ENCODE data around the gene ZBTB32.

ZBTB32 gene

GRCh38 chr19:35736913-35737886 lies 32.8 kb downstream of the ZBTB32 start:
- no peak for DNase-seq (ENCODE audit: low read depth, low spot score)

- DNase-seq (ENCODE audit: low read depth, low spot score), result no peak
Measured at GRCh38 chr19:35738021-35738886, 33.9 kb downstream of the ZBTB32 start.

DNA sequence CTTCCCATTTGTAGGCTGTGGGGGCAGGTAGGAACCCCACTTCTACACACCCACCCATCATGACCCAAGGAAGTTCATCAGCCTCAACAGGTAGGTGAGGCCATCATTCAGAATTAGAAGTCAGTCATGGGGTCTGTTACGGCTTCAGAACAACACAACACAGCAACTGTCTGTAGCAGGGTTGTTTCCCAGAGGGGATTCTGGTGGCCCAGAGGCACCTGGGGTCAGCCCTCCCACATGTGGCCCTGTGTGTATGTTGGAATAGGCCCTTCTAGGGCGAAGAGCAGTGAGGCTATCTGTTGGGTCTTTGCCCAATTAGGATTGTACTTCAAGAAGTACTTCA lies 34.5 kb downstream of the ZBTB32 start:
- no peak for DNase-seq (ENCODE audit: low read depth, low spot score)

- no peak for DNase-seq (ENCODE audit: low read depth, low spot score)
Measured at GRCh38 chr19:35739275-35740107, 35.1 kb downstream of the ZBTB32 start.

DNA sequence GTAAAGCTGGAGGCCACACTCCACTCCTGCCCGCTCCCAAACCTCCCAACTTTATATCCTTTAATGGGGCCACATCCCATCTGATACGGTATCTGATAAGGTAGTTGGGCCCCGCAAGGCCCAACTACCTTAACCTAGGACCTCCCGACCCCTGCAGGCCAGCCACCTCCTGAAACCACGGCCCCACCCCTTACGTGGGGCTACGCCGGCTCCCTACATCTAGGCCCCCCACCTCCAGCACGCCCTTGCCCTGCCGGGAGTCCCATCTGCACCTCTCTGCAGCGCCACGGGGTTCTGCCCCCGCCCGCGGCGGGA lies 35.7 kb downstream of the ZBTB32 start:
- DNase-seq (ENCODE audit: low read depth, low spot score), result no peak

GRCh38 chr19:35740423-35741202 lies 36.3 kb downstream of the ZBTB32 start:
- no peak for DNase-seq (ENCODE audit: low read depth, low spot score)

GRCh38 chr19:35741203-35741515 lies 36.8 kb downstream of the ZBTB32 start:
- DNase-seq (ENCODE audit: low read depth, low spot score), result no peak

- DNase-seq (ENCODE audit: low read depth, low spot score), result no peak
Measured at GRCh38 chr19:35742121-35742724, 37.9 kb downstream of the ZBTB32 start, which contains the start of gene IGFLR1. Gene IGFLR1, minus strand, starts transcription at chr19:35742452. Its CDS starts 1,272 bp downstream, at chr19:35741180.

DNA sequence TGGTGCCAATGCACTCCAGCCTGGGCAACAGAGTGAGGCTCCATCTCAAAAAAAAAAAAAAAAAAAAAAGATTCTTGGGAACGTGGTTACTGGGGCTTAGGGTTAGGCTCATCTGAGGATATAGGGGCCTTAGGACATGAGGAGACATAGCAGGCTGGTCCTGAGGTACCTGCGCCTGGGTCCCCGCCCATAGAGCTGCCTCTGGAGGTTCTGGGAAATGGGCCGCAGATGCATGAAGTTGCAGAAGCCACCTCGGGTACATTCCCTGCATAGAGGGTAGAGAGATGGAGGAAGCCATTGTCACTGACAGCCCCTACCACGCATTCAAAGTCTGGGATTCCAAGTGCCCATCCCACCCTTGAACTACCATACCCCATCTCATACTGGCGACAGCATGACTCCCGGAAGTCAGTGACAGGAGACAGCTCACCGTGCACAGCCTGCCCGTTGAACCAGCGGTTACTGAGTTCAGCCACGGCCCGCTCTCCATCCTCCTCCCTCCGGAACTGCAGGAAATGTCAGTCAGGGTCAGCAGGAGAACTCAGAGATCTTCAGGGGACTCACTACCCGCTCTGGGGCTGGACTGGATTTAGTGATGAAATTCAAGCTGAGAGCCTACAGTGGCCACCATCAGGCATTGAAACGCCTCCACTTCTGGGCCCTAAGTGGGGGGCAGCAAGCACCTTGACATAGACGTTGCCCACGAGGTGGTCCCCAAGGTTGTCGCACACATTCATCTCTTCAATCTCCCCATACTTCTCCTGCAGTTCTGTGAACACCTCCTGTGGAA lies 39.5 kb downstream of the ZBTB32 start:
- DNase-seq (ENCODE audit: low read depth, low spot score), result no peak

DNA sequence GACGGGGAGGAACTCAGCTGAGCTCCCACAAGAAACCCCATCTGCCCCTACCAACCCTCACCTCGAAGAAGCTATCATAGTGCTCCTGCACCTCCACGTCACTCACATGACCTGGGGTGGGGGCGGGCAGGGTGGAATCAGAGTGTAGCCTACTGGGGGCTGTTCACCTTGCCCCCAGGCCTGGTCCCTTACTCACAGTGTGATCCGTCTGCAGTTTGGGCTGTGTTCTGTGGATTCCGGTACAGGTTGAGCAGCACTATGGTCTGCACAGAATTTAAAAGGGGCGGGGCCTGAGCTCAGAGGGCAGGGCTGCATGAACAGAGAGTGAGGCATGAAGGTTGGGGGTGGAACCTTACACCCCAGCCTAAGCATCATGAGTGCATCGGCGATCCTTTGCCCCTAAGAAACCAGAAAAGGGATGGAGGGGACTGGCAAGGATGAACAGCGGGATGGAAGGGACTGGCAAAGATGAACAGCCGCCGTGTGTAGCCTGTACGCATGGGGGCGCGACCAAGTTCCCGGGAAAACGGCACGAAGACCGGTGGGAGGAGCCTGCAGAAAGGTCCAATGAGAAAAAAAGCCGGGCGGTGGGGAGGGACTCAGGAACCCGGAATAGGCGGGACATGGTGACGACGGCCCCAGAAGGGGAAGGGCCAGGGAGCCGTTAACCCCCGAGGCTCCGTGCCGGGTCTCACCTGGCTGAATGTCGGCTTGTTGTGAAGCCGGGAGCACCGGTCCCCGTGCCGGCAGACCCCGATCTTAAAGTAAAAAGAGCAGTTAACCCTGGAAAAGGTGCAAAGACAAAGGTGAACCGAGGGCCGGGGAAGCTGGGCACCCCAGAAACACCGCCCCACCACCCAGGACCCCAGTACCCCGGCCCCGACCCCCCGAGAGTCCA lies 40.3 kb downstream of the ZBTB32 start:
- no peak for DNase-seq (ENCODE audit: low read depth, low spot score)

DNA sequence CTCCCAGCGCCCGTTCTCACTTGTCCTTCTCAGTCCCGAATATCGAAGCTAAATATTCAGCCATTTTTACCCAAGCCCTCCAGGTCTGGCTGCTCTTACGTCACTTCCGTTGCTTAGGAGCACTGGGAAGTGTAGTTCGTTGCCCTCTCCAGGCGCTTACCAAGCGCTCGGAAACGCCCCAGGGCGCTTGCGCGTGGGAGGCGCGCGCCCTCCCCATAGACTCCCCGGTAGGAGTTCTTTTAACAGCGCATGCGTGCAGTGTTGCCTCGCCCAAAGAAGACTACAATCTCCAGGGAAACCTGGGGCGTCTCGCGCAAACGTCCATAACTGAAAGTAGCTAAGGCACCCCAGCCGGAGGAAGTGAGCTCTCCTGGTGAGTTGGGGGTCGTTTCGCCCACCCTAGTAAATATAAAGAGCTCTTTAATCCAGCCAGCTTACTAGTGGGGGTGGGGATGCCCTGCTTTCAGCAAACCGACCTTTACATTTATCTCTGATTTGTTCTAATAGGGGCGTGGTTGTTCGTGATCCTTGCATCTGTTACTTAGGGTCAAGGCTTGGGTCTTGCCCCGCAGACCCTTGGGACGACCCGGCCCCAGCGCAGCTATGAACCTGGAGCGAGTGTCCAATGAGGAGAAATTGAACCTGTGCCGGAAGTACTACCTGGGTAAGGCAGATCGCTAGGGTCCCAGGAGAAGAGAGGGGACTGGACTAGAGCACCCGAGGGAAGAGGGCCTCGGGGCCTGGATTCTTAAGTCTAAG lies 41.1 kb downstream of the ZBTB32 start, which contains the start of the genes PSENEN and U2AF1L4:
Gene PSENEN, plus strand, starts transcription at position 324 of the 759 bp plus-strand sequence. Its CDS starts 280 bp downstream, at position 604.
Gene U2AF1L4, minus strand, starts transcription at position 91 of the 759 bp plus-strand sequence. Its CDS starts 27 bp downstream, at position 64.
- DNase-seq (ENCODE audit: low read depth, low spot score), result peak; percentile 98

DNA sequence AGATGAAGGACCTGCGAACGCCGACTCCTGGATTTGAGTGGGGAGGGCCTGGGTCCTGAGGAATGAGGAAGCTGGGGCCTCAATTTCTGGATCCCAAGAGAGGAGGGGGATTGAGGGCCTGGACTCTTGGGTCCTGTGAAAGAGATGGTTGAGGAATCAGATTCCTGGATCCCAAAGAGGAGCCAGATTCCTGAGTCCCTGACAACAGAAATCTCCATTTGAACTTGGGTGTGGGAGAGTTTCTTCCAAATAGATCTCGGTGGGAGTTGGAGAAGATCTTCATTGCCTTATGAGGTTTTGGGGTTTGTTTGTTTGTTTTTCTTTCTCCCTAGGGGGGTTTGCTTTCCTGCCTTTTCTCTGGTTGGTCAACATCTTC lies 41.7 kb downstream of the ZBTB32 start:
- DNase-seq (ENCODE audit: low read depth, low spot score), result no peak

GRCh38 chr19:35746531-35746930 lies 42.2 kb downstream of the ZBTB32 start:
- no peak for DNase-seq (ENCODE audit: low read depth, low spot score)

GRCh38 chr19:35748106-35749020 lies 44.0 kb downstream of the ZBTB32 start, which contains the start of gene LIN37:
Gene LIN37, plus strand, starts transcription at chr19:35748576. Its CDS starts 149 bp downstream, at chr19:35748725.
- DNase-seq (ENCODE audit: low read depth, low spot score), result peak; percentile 97

GRCh38 chr19:35750167-35750566 lies 45.8 kb downstream of the ZBTB32 start:
- no peak for DNase-seq (ENCODE audit: low read depth, low spot score)

Measured in iPS DF 19.7 (cell line).